Cardiac muscle cell (in vitro differentiated cells and primary cell): ENCODE measurements around the gene TGFBRAP1. TPM values are rescaled to one million over a fixed set of nuclear protein-coding genes. Genes with fewer than 3 reads are reported as not detected.
"Not testable (repeated sequence)": the region's sequence is repeated elsewhere in the genome, so short reads cannot be mapped to it uniquely, and the experiment has no call there.

Source experiments
- DNase-seq, 2 donors: peaks; one replicate each; pipeline versions ENCODE4 v3.0.0 to v3.0.0-alpha.2; 2010 to 2017; ENCODE audit warnings: low read depth in 1 of 2, low spot score in 1 of 2
- H3K27ac ChIP-seq: fragments of 200-600 bp; sonication (generic); 2 replicates; pipeline ENCODE4 v1.5.1; 2016
- H3K27me3 ChIP-seq: fragments of 200-600 bp; sonication (generic); 2 replicates; pipeline ENCODE4 v1.6.0; 2016; ENCODE audit warnings: control low read depth
- H3K36me3 ChIP-seq: fragments of 200-600 bp; sonication (generic); 2 replicates; pipeline ENCODE4 v1.5.1; 2016; ENCODE audit warnings: control low read depth
- H3K4me1 ChIP-seq: fragments of 200-600 bp; sonication (generic); 2 replicates; pipeline ENCODE4 v1.8.1; 2017; ENCODE audit warnings: low read depth, mild to moderate bottlenecking, mixed run types
- H3K4me3 ChIP-seq: fragments of 200-600 bp; sonication (generic); 2 replicates; pipeline ENCODE4 v1.5.1; 2016; ENCODE audit warnings: mild to moderate bottlenecking
- H3K9me3 ChIP-seq: fragments of 200-600 bp; sonication (generic); 2 replicates; pipeline ENCODE4 v1.5.1; 2017; ENCODE audit warnings: low read depth, mild to moderate bottlenecking, control low read depth
- polyA plus RNA-seq: library from polyadenylated mRNA; unstranded; fragments of >200 nt; fragmentation: Nextera tagmentation; extraction: Ambion mirVana; gene quantifications from 2 replicates; pipeline ENCODE4 v1.2.1, GENCODE V29; 2016
- total RNA-seq: library from RNA; depleted of rRNA; stranded (reverse); fragments of >200 nt; gene quantifications from 2 replicates; pipeline ENCODE4 v1.2.3, GENCODE V29; 2016
- TF ChIP-seq, protein P1 (sequence below): IDR thresholded peaks from 2 replicates; pipeline ENCODE4 v1.5.1; 2012; ENCODE audit warnings: low read depth, mild to moderate bottlenecking, low read length

Gene TGFBRAP1
- total and polyA plus RNA-seq, 2 experiments from 2014 or later: 11.5 to 18.9 TPM

DNA sequence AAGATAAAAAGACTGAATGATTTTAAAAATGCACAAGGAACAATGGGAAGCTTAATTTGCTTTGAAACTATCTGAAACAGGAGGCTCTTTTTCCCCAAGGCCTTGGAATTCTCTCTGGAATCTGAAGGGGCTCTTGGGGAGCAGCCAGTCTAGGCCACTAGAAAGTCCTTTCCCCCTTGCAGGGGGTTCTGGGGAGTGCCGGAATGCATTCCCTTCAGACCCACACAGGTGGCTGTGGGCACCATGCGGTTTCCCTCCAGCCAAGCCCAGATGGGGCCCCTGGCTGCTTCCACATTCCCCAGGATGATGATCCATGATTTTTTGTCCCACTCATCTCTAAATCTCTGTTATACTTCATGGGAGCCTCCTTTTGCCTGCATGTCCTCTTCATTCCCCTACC lies 77.3 kb downstream of the TGFBRAP1 start:
- Histone ChIP-seq H3K4me3 (no peak overlapping the region), H3K9me3 (no peaks in the 10 kb centered on the region), H3K27ac (no peak overlapping the region), H3K36me3 (no peaks in the 10 kb centered on the region), H3K4me1 (no peaks in the 10 kb centered on the region), H3K27me3 (no peaks in the 10 kb centered on the region)
- TF ChIP-seq, protein P1, sequence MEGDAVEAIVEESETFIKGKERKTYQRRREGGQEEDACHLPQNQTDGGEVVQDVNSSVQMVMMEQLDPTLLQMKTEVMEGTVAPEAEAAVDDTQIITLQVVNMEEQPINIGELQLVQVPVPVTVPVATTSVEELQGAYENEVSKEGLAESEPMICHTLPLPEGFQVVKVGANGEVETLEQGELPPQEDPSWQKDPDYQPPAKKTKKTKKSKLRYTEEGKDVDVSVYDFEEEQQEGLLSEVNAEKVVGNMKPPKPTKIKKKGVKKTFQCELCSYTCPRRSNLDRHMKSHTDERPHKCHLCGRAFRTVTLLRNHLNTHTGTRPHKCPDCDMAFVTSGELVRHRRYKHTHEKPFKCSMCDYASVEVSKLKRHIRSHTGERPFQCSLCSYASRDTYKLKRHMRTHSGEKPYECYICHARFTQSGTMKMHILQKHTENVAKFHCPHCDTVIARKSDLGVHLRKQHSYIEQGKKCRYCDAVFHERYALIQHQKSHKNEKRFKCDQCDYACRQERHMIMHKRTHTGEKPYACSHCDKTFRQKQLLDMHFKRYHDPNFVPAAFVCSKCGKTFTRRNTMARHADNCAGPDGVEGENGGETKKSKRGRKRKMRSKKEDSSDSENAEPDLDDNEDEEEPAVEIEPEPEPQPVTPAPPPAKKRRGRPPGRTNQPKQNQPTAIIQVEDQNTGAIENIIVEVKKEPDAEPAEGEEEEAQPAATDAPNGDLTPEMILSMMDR: no peak
- no peak for DNase-seq

DNA sequence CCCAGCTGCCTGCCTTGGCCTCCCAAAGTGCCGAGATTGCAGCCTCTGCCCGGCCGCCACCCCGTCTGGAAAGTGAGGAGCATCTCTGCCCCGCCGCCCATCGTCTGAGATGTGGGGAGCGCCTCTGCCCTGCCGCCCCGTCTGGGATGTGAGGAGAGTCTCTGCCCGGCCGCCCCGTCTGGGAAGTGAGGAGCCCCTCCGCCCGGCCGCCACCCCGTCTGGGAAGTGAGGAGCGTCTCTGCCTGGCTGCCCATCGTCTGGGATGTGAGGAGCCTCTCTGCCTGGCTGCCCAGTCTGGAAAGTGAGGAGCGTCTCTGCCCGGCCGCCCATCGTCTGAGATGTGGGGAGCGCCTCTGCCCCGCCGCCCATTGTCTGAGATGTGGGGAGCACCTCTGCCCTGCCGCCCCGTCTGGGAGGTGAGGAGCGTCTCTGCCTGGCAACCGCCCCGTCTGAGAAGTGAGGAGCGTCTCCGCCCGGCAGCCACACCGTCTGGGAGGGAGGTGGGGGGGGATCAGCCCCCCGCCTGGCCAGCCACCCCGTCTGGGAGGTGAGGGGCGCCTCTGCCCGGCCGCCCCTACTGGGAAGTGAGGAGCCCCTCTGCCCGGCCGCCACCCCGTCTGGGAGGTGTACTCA lies 78.4 kb downstream of the TGFBRAP1 start:
- not testable (repeated sequence) for H3K27ac ChIP-seq, H3K27me3 ChIP-seq, H3K9me3 ChIP-seq, H3K4me3 ChIP-seq, DNase-seq, H3K36me3 ChIP-seq, H3K4me1 ChIP-seq

DNA sequence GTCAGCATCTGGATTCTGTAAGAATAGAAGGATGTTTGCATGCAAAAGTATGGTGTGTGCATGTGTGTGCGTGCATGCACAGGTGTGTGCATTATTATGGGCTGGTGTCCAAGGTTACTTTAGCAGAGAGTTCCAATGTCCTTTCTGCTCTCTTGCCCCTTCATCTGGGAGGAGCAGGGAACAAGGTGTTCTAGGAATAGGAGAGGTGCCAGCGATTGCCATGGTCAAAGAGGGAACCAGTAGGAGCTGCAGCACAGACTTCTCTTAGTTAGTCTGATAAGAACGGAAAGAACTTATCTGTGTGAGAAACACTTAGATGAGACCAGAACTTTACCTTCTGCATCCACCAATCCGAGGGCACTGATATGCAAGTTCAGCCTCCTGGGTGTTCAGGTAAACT lies 79.6 kb downstream of the TGFBRAP1 start:
- H3K4me3 ChIP-seq: no peak overlapping the region

DNA sequence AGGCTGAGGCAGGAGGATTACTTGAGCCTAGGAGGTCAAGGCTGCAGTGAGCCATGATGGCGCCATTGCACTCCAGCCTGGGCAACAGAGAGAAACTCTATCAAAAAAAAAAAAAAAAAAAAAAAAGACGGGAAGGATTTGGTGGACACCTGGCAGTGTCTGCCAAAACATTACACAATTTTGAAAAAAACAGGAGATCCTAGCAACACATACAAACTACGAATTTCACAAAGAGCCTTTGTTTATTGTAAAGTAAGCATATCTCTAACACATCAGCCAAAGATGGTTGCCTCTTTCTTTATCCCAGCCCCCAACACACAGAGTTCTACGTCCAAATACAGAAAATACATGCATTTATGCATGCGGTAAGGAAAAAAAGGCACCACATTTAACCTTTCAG lies 80.4 kb downstream of the TGFBRAP1 start:
- Histone ChIP-seq H3K27me3 (no peaks in the 10 kb centered on the region), H3K27ac (no peak overlapping the region), H3K4me3 (no peak overlapping the region), H3K9me3 (no peaks in the 10 kb centered on the region), H3K4me1 (no peaks in the 10 kb centered on the region), H3K36me3 (no peaks in the 10 kb centered on the region)
- TF ChIP-seq, protein P1: no peak
- DNase-seq: peak in 1 of 2 donors; percentile 53

More for the DNA sequence above, 79.6 kb downstream of the TGFBRAP1 start:
- H3K27me3 ChIP-seq: no peaks in the 10 kb centered on the region
- no peaks in the 10 kb centered on the region for H3K36me3 ChIP-seq
- H3K27ac ChIP-seq: no peak overlapping the region
- H3K4me1 ChIP-seq: no peaks in the 10 kb centered on the region
- no peaks in the 10 kb centered on the region for H3K9me3 ChIP-seq
- DNase-seq: no peak
- TF ChIP-seq, protein P1: no peak

DNA sequence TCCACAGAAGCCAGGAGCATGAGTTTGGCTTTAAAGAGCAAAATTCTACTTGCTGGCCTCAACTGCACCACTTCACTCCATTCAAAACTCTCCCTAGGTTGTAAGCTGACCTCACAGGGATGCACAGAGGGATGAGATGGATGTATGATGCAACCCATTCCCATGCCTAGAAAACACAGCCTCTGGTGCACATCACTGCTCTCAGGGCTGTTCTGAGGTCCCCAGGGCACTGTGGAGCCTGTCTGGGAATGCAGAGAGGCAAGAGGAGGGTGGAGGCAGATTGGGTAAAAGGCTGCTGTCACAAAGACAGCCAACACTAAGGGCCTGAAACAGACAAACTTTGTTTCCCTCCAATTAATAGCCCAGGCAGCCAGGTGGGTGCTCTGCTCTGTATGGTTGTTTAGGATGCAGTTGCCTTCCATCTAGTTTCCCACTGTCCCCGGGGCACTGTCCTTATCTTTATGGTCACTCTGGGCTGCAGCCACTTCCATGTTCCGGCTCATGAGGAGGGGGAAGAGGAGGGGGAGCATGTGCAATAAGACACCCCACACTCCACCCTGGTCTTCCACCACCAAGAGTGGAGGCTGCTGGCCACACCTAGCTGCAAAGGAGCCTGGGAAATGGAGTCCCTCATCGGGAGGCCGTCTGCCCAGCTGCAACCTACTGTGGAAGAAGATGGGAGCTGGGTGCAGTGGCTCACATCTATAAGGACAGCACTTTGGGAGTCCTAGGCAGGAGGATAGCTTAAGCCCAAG lies 81.0 kb downstream of the TGFBRAP1 start:
- peak in 1 of 2 donors; percentile 48 for DNase-seq
- Histone ChIP-seq H3K4me3 (no peak overlapping the region), H3K9me3 (no peaks in the 10 kb centered on the region), H3K27ac (no peak overlapping the region), H3K27me3 (no peaks in the 10 kb centered on the region), H3K36me3 (no peaks in the 10 kb centered on the region), H3K4me1 (no peaks in the 10 kb centered on the region)
- TF ChIP-seq, protein P1: no peak

DNA sequence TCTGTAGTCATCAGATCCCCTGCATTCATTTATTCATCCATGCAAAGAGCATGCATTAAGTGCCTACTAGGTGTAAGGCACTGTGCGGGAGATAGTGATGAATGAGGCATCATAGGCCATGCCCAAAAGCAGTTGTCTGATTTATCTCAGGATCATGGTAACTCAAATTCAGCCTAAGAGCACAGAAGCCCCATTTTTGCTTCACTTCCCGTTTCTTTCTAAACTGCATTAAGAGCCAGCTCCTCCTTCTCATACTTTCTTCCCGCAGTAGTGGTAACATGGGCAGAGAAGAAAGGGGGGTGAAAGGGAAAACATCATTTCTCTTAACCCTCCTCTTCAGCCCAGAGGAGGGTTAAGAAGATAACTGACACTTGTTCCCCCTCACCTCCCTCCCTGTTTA lies 85.1 kb downstream of the TGFBRAP1 start:
- Histone ChIP-seq H3K4me3 (no peak overlapping the region), H3K4me1 (no peaks in the 10 kb centered on the region), H3K36me3 (no peaks in the 10 kb centered on the region), H3K27ac (no peak overlapping the region), H3K9me3 (no peaks in the 10 kb centered on the region), H3K27me3 (no peaks in the 10 kb centered on the region)
- TF ChIP-seq, protein P1: no peak
- DNase-seq: no peak
